Mucosa of gallbladder (tissue), 1 donor: Measurements from ENCODE around the gene ZNF81. TPM values are rescaled to one million over a fixed set of nuclear protein-coding genes. Genes with fewer than 3 reads are reported as not detected.
"Not testable (repeated sequence)": the region's sequence is repeated elsewhere in the genome, so short reads cannot be mapped to it uniquely, and the experiment has no call there.

Experiments
- DNase-seq: peaks from one replicate; pipeline ENCODE4 v3.0.0-alpha.2; 2020; ENCODE audit warnings: low spot score
- total RNA-seq: library from RNA; stranded (reverse); gene quantifications from one replicate; pipeline ENCODE4 v1.2.1, GENCODE V29; 2021
- donor health status: DM: no; HTN: no; CAD: no.

The ZNF81 gene
- 10.4 TPM for total RNA-seq

GRCh38 chrX:47836164-47837072 lies at the start of gene ZNF81:
Gene ZNF81 (plus strand): TSS chrX:47836902. CDS start chrX:47846268, 9,366 bp downstream.
- DNase-seq = peak; percentile 96

DNA sequence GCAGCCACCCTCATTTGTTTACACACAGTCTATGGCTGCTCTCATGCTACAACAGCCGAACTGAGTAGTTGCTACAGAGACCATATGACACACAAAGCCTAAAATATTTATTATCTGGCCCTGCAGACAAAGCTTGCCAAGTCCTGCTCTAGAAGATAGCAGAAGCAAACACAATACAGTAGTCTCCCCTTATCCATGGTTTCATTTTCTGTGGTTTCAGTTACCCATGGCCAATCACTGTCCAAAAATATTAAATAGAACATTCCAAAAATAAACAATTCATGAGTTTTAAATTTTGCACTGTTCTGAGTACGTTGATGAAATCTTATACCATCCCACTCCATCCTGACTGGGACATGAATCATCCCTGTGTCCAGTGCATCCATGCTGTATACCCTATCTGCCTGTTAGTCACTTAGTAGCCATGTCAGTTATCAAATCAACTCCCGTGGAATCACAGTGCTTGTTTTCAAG lies 40.2 kb upstream of the ZNF81 start:
- no peak for DNase-seq

GRCh38 chrX:47797084-47797483 lies 39.6 kb upstream of the ZNF81 start:
- no peak for DNase-seq

- no peak for DNase-seq
These were observed 37.8 kb upstream of the ZNF81 start for GRCh38 chrX:47798861-47799260.

- no peak for DNase-seq
These were observed 34.1 kb upstream of the ZNF81 start for GRCh38 chrX:47802589-47802988.

DNA sequence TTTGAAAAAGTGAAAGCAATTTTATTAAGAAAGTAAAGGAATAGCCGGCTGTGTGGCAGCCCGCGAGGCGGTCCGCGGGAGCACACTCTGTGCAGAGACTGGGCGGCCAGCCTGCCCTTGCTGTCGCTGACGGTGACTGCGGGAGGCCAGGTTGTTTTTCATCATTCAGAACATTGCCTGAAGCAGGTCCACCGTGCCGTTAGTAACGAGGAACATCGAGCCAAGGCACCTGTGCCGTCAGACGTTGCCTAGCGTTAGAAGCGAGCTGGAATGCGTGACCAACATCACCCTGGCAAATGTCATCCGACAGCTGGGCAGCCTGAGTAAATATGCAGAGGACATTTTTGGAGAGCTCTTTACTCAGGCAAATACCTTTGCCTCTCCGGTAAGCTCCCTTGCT lies 33.6 kb upstream of the ZNF81 start:
- DNase-seq = not testable (repeated sequence)

DNA sequence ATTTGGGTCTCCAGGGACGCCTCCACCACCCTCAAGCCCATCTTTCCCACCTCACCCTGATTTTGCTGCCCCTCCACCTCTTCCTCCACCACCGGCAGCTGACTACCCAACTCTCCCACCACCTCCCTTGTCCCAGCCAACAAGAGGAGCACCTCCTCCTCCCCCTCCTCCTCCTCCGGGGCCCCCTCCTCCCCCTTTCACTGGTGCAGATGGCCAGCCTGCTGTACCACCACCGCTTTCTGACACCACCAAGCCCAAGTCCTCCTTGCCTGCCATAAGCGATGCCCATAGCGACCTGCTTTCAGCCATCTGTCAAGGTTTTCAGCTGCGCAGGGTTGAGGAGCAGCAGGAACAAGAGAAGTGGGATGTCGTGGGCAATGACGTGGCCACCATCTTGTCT lies 32.4 kb upstream of the ZNF81 start:
- DNase-seq = no peak

- not testable (repeated sequence) for DNase-seq
These were observed 30.9 kb upstream of the ZNF81 start for GRCh38 chrX:47805844-47806243.

DNA sequence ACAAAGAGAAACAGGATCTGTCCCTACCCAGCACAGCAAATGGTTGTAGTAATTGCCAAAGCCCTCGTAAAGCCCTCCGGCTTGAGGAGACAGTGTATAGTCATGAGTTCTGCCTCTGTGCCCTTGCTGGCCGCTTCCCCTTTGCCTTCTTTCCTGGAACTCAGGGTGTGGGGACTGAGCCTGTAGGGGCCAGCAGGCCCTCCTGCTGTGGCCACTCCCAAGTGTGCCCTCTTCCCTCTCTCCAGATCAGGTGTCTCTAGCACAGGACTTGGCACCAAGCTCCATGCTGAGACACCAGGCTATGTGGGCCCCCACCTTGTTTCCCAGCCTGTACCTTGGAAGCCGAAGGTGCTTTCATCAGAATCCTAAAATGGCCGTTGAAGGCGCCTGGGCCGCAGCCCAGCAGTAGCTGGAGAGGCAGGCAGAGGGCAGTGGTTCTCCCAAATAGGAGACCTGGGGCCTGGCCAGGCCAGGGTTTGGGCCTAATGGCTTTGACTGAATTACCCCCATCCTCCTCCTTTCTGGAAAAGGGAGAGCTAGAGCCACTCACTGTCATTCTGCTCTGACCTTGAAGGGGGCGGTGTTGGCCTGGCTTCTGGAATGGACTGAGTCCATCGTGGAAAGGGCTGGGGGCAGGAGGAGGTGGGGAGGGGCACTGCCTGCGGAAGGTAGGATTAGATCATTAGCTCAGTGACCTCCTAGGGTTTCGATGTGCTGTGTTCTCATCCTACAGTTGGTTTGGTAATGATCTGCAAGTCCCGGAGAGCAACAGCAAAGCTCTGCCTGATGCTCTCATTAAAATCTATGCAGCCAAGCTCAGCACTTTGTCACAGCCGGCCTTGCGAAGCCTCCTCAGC lies 30.1 kb upstream of the ZNF81 start:
- not testable (repeated sequence) for DNase-seq

GRCh38 chrX:47807272-47807538 lies 29.5 kb upstream of the ZNF81 start:
- not testable (repeated sequence) for DNase-seq

GRCh38 chrX:47807548-47807947 lies 29.2 kb upstream of the ZNF81 start:
- no peak for DNase-seq

GRCh38 chrX:47808904-47809788 lies 27.6 kb upstream of the ZNF81 start:
- DNase-seq = no peak

DNA sequence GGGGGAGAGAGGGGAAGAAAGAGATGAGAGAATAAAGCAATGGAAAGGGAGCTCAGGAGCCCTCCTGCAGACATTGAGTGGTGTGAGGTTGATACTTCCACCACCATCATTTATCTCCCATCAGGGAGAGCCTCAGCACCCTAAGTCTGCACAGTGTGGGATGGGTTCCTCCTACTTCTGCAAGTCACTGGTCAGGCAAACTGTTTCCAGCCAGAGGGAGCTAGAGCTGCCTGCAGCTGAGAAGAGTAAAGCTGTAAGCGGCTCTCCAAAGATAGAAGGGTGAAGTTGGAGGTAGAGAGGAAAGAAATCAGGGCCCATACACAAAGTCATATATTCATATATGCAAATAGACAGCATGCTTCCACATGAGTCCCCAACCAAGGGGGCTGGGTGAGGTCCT lies 21.9 kb upstream of the ZNF81 start:
- no peak for DNase-seq

- DNase-seq = no peak
These were observed 20.5 kb upstream of the ZNF81 start for GRCh38 chrX:47815901-47816845.

GRCh38 chrX:47817421-47817820 lies 19.3 kb upstream of the ZNF81 start:
- no peak for DNase-seq

- no peak for DNase-seq
These were observed 18.8 kb upstream of the ZNF81 start for GRCh38 chrX:47817897-47818296.

DNA sequence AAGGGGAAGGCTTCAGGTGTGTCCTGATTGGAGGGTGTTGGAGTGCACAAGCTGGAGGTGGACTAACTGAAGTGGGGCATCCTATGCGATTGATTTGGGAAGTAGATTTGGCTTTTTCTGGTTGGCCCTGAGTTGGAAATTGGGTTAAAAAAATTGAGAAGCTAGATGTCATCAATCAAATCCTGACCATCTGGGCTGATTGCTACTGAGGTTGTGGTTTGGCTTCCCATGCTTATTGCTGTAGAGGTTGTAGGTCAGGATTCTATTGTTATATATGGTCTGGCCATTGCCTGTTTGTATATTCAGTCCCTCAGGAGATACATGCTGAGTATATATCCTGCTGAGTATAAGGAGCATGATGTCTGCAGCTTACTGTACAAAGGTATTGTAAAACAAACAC lies 7.7 kb upstream of the ZNF81 start:
- no peak for DNase-seq

DNA sequence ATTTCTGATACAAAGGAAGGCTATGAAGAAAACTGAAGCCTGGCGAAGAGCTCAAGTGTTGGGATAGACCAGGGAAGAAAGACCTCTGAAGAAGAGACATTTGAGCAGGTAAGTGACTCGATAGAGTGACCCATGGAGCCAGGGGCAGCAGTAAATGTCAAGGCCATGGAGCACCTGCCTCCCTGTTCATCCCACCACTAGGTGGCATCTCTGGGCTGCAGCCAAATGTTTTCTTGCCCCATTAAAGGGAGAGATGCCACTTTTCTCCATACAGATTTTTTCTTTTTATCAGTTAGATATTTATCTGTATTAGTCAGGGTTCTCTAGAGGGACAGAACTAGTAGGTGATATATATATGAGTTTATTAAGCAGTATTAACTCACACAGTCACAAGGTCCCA lies 4.9 kb upstream of the ZNF81 start:
- no peak for DNase-seq

- DNase-seq = no peak
These were observed 1.7 kb downstream of the ZNF81 start for GRCh38 chrX:47838361-47838760.

DNA sequence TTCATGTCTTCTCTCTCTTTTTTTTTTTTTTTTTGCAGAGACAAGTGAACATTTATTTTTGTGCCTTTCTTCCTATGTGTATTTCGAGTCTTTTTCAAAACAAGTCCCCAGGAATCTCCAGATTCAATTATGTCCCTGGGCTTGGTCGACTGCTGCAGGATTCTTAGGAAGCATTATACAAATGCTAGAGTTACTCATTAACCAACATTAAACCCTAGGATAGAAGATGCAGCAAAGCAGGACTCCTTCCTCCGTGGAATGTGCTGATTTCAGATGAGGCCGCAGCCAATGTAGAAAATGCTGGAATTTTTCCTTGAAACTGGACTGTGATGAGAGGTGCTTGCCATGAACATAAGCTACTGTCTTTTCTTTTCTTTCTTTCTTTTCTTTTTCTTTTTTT lies 3.4 kb downstream of the ZNF81 start:
- no peak for DNase-seq

DNA sequence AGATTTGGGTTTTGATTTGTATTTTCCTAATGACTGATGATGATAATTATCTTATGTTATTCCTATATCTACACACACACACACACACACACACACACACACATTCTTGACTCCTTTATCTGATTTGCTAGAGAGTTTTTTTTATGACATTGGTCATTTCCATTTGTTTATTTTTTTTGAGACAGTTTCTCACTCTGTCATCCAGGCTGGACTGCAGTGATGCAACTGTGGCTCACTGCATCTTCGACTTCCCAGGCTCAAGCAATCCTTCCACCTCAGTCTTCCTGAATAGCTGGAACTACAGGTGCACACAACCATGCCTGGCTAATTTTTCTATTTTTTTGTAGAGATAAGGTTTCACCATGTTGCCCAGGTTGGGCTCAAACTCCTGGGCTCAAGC lies 6.7 kb downstream of the ZNF81 start:
- no peak for DNase-seq
